HG03439 (cell line): ENCODE data around the gene HSF5.

Source experiments
- ATAC-seq: cut with Tn5 transposase; IDR thresholded peaks from one replicate; pipeline ENCODE4 v1.9.1; 2021; ENCODE audit warnings: mild to moderate bottlenecking, moderate library complexity; ENCODE audit not compliant: unreplicated experiment

The HSF5 gene

GRCh38 chr17:58373003-58373402, 115.2 kb downstream of the HSF5 start:
- no peak for ATAC-seq

DNA sequence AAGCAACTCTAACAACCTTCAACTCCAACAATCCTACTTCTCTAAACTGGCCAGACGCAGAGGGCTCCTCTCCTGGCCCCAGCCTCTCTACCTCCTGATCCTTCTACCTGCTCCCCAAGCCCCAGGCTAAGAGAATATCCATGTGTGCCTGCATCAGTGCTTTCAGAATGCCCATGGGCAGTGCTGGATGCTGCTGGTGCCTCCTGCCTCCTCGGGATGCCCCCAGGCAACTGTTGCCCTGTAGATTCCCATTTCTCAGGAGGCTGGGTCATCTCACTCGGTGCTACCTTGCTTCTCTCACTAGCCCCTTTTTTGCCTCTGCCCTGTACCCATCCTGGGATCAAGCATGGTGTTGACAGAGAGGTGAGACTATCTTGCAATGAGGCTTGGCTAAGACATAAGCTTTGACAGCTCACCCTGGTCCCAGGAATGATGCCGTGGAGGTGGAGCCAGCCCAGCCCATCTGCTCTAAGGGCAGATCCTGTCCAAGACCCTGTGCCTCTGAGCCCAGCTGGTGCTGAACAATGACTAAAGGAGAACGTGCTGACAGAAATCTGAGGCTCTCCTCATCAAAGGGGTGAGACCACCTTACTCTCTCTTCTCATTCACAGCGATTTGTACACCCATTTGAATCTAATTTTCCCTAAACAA, 116.8 kb downstream of the HSF5 start:
- no peak for ATAC-seq

DNA sequence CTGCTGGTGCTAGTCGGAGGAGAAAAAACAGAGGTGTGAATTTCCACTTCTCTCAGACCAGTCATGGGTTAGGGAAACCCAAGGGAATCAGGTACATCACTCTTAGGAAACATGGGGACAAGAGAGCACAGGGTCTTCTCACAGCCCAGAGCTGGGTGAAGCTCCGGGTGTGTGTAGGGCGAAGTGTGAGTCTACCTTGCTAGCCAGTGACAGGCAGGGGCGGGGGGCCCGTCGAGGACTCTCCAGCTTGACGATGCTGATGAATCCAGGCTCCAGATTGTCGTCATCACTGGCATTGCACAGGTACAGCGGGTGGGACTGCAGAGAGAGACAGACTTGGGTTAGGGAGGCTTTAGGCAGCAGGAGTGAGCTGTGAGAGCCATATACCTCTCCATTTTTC, 117.5 kb downstream of the HSF5 start:
- ATAC-seq: no peak

DNA sequence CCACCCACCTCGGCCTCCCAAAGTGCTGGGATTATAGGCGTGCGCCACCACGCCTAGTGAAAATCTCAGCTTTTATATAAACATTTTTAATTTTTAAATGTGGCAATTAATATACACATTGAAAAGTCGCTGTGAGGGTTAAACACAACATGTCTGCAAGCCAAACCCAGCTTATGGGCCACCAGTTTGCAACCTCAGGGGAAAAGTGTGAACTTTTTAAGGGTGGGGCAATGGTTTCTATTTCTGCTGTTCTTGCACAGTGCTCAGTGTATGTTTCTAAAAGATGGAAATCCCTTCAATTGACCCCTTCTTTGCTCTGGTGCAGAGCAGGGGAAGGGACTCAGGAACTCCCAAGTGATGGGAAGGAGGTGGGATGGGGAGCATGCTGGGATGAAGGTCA, 117.9 kb downstream of the HSF5 start:
- ATAC-seq: no peak
